ENCODE measurements around the gene PVALB.

Gene PVALB

DNA sequence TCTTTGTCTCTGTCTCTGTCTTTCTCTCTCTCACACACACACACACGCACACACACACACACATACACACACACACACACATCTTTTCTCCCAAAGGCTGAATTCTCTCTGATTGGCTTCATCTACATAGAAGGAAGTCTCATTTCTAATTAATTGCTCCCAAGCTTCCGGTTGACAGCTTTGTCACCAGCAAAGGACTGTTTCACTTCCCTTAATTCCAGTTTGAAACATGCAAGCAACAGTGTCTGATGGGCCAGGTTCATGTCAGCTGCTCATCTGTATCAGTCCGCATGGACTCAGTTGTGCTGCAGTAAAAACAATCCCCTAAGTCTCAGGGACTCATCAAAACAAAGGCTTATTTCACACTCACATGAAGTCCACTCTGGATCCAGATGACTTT lies 16.2 kb upstream of the PVALB start:
- in situ Hi-C loops (cut with MboI; ENCODE audit: low sequenced_read_pairs): no loop called here
- Histone ChIP-seq H3K4me3 (no peak overlapping the region), H3K9me3 (no peaks in the 10 kb centered on the region), H3K27me3 (ENCODE audit: low read depth) (peaks cover 8% of the 10 kb centered on the region; the same call in 1 of the 2 replicates), H3K36me3 (replicated peaks) (no peaks in the 10 kb centered on the region), H3K4me1 (no peaks in the 10 kb centered on the region)
- no peak for DNase-seq (ENCODE audit: low spot score in 2 of 2)

GRCh38 chr22:36831717-36832116 lies 14.9 kb upstream of the PVALB start:
- in situ Hi-C loops (cut with MboI; ENCODE audit: low sequenced_read_pairs): no loop called here
- Histone ChIP-seq H3K4me3 (no peak overlapping the region), H3K27me3 (ENCODE audit: low read depth) (peaks cover 8% of the 10 kb centered on the region; the same call in 1 of the 2 replicates), H3K36me3 (replicated peaks) (no peaks in the 10 kb centered on the region), H3K9me3 (no peaks in the 10 kb centered on the region), H3K4me1 (no peaks in the 10 kb centered on the region)
- no peak for DNase-seq (ENCODE audit: low spot score in 2 of 2)

GRCh38 chr22:36831206-36831605 lies 14.4 kb upstream of the PVALB start:
- Histone ChIP-seq H3K4me3 (no peak overlapping the region), H3K36me3 (replicated peaks) (no peaks in the 10 kb centered on the region), H3K27me3 (ENCODE audit: low read depth) (peaks cover 8% of the 10 kb centered on the region; the same call in 1 of the 2 replicates), H3K4me1 (no peaks in the 10 kb centered on the region), H3K9me3 (no peaks in the 10 kb centered on the region)
- in situ Hi-C loops (cut with MboI; ENCODE audit: low sequenced_read_pairs): no loop called here
- DNase-seq (ENCODE audit: low spot score in 2 of 2): no peak

GRCh38 chr22:36830601-36831000 lies 13.8 kb upstream of the PVALB start:
- peaks cover 8% of the 10 kb centered on the region; the same call in 1 of the 2 replicates for H3K27me3 ChIP-seq (ENCODE audit: low read depth)
- in situ Hi-C loops (cut with MboI; ENCODE audit: low sequenced_read_pairs): no loop called here
- no peaks in the 10 kb centered on the region for H3K4me1 ChIP-seq
- no peaks in the 10 kb centered on the region for H3K36me3 ChIP-seq (replicated peaks)
- H3K9me3 ChIP-seq: no peaks in the 10 kb centered on the region
- no peak overlapping the region for H3K4me3 ChIP-seq
- no peak for DNase-seq (ENCODE audit: low spot score in 2 of 2)

DNA sequence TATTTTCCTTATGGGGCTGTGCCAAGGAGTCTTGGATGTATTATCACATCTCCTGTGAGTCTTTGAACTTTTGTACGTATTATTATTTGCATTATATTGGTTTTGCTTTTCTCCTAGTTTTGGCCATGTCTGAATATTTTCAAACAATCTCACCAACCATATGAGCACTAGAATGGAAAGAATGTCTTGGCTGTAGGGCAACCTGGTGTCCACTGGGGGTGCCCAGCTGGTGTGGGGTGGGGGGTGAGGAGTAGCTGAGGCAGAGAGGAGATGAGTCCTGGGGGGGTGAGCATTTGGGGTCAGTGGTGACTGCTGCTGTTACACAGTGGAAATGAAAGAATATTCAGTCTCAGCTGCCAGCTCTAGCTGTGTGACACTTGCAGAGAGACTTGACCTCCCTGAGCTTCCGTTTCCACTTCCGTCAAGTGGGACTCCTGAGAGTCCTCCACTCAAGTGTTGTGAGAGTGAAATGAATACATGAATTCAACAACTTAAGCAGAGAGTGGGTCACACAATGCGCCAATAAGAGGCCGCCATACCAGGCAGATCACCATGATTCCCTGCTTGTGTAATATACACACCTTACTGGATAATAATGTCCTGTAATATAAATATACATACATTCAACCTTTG lies 12.7 kb upstream of the PVALB start:
- in situ Hi-C loops (cut with MboI; ENCODE audit: low sequenced_read_pairs): no loop called here
- Histone ChIP-seq H3K36me3 (replicated peaks) (no peaks in the 10 kb centered on the region), H3K27me3 (ENCODE audit: low read depth) (peaks cover 6% of the 10 kb centered on the region; the same call in 1 of the 2 replicates), H3K9me3 (no peaks in the 10 kb centered on the region), H3K4me1 (no peaks in the 10 kb centered on the region), H3K4me3 (no peak overlapping the region)
- no peak for DNase-seq (ENCODE audit: low spot score in 2 of 2)

DNA sequence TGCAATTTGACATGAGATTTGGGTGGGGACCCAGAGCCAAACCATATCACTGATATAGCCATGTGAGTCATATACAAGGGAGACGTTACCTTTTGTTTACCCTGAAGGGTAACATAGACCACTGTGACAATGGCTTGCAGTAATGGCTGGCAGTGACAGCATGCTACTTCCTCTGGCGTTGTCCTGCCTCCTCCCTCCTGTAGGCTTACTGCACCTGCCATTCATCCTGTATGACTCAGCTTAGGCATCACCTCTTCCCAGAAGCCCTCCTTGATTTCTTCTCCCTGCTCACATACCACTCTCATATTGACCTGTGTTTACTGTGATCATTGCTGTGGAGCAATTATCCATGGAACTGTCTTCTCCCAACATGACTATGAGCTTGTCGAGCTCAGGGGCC lies 12.0 kb upstream of the PVALB start:
- Histone ChIP-seq H3K4me3 (no peak overlapping the region), H3K9me3 (no peaks in the 10 kb centered on the region), H3K36me3 (replicated peaks) (no peaks in the 10 kb centered on the region), H3K4me1 (no peaks in the 10 kb centered on the region), H3K27me3 (ENCODE audit: low read depth) (peaks cover 4% of the 10 kb centered on the region; the same call in 1 of the 2 replicates)
- DNase-seq (ENCODE audit: low spot score in 2 of 2): no peak
- in situ Hi-C loops (cut with MboI; ENCODE audit: low sequenced_read_pairs): no loop called here

- H3K36me3 ChIP-seq (replicated peaks): no peaks in the 10 kb centered on the region
These were observed 9.4 kb upstream of the PVALB start for GRCh38 chr22:36826262-36826661.

GRCh38 chr22:36824655-36825054 lies 7.8 kb upstream of the PVALB start:
- Histone ChIP-seq H3K9me3 (no peaks in the 10 kb centered on the region), H3K4me1 (no peaks in the 10 kb centered on the region), H3K4me3 (no peak overlapping the region), H3K36me3 (replicated peaks) (no peaks in the 10 kb centered on the region), H3K27me3 (ENCODE audit: low read depth) (peaks cover 4% of the 10 kb centered on the region)
- in situ Hi-C loops (cut with MboI; ENCODE audit: low sequenced_read_pairs): no loop called here
- no peak for DNase-seq (ENCODE audit: low spot score in 2 of 2)

More at GRCh38 chr22:36826262-36826661, 9.4 kb upstream of the PVALB start:
- peaks cover 4% of the 10 kb centered on the region; the same call in 1 of the 2 replicates for H3K27me3 ChIP-seq (ENCODE audit: low read depth)
- H3K9me3 ChIP-seq: no peaks in the 10 kb centered on the region
- DNase-seq (ENCODE audit: low spot score in 2 of 2): no peak
- in situ Hi-C loops (cut with MboI; ENCODE audit: low sequenced_read_pairs): no loop called here
- no peak overlapping the region for H3K4me3 ChIP-seq
- H3K4me1 ChIP-seq: no peaks in the 10 kb centered on the region

- in situ Hi-C loops (cut with MboI; ENCODE audit: low sequenced_read_pairs): no loop called here
- no peaks in the 10 kb centered on the region for H3K9me3 ChIP-seq
- H3K4me3 ChIP-seq: no peak overlapping the region
- DNase-seq (ENCODE audit: low spot score in 2 of 2): no peak
- no peaks in the 10 kb centered on the region for H3K36me3 ChIP-seq (replicated peaks)
- H3K27me3 ChIP-seq (ENCODE audit: low read depth): peaks cover 14% of the 10 kb centered on the region
- no peaks in the 10 kb centered on the region for H3K4me1 ChIP-seq
These were observed 6.5 kb upstream of the PVALB start for GRCh38 chr22:36823186-36823839.

- no peaks in the 10 kb centered on the region for H3K9me3 ChIP-seq
- DNase-seq (ENCODE audit: low spot score in 2 of 2): no peak
- H3K36me3 ChIP-seq (replicated peaks): no peaks in the 10 kb centered on the region
- no peak overlapping the region for H3K4me3 ChIP-seq
- no peaks in the 10 kb centered on the region for H3K4me1 ChIP-seq
- in situ Hi-C loops (cut with MboI; ENCODE audit: low sequenced_read_pairs): no loop called here
- H3K27me3 ChIP-seq (ENCODE audit: low read depth): peaks cover 21% of the 10 kb centered on the region
These were observed 5.7 kb upstream of the PVALB start for GRCh38 chr22:36822581-36822980.

- in situ Hi-C loops (cut with MboI; ENCODE audit: low sequenced_read_pairs): no loop called here
- H3K9me3 ChIP-seq: no peaks in the 10 kb centered on the region
- DNase-seq (ENCODE audit: low spot score in 2 of 2): no peak
- peaks cover 56% of the 10 kb centered on the region for H3K27me3 ChIP-seq (ENCODE audit: low read depth)
- H3K36me3 ChIP-seq (replicated peaks): no peaks in the 10 kb centered on the region
- H3K4me3 ChIP-seq: no peak overlapping the region
- H3K4me1 ChIP-seq: no peaks in the 10 kb centered on the region
These were observed 2.3 kb upstream of the PVALB start for GRCh38 chr22:36819112-36819511.

- peaks cover 66% of the 10 kb centered on the region for H3K27me3 ChIP-seq (ENCODE audit: low read depth)
- no peaks in the 10 kb centered on the region for H3K4me1 ChIP-seq
- H3K36me3 ChIP-seq (replicated peaks): no peaks in the 10 kb centered on the region
- no peaks in the 10 kb centered on the region for H3K9me3 ChIP-seq
- DNase-seq (ENCODE audit: low spot score in 2 of 2): no peak
- in situ Hi-C loops (cut with MboI; ENCODE audit: low sequenced_read_pairs): no loop called here
- no peak overlapping the region for H3K4me3 ChIP-seq
These were observed 1.3 kb upstream of the PVALB start for GRCh38 chr22:36818010-36818642.

DNA sequence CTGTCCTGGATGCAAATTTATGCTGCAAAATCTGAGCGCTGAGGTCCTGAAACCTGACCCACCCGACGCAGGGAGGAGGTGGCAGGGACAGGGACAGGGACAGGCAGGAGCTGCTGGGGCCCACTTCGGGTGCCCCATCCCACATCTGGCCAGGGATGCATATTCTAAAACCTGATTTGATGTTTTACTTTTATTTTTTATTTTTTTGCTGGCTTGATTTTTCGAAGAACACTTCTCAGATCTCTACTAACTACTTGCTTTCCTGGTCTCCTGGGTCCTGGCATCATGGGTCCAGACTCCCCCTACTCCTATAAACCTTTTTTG lies 652 bp upstream of the PVALB start:
- Histone ChIP-seq H3K4me1 (no peaks in the 10 kb centered on the region), H3K4me3 (no peak overlapping the region), H3K27me3 (ENCODE audit: low read depth) (peaks cover 69% of the 10 kb centered on the region), H3K36me3 (replicated peaks) (no peaks in the 10 kb centered on the region), H3K9me3 (no peaks in the 10 kb centered on the region)
- DNase-seq (ENCODE audit: low spot score in 2 of 2): no peak
- in situ Hi-C loops (cut with MboI; ENCODE audit: low sequenced_read_pairs): no loop called here

GRCh38 chr22:36816339-36816635 lies 548 bp downstream of the PVALB start:
- Histone ChIP-seq H3K36me3 (replicated peaks) (no peaks in the 10 kb centered on the region), H3K4me1 (no peaks in the 10 kb centered on the region), H3K9me3 (no peaks in the 10 kb centered on the region), H3K4me3 (no peak overlapping the region), H3K27me3 (ENCODE audit: low read depth) (peaks cover 69% of the 10 kb centered on the region)
- no peak for DNase-seq (ENCODE audit: low spot score in 2 of 2)
- in situ Hi-C loops (cut with MboI; ENCODE audit: low sequenced_read_pairs): no loop called here
